Gastroesophageal sphincter (tissue), 4 donors: ENCODE measurements around the gene ARSI. TPM values are rescaled to one million over a fixed set of nuclear protein-coding genes. Genes with fewer than 3 reads are reported as not detected.
A peak's percentile ranks its signal among the peaks of the same experiment; 100 is the strongest.

ENCODE experiments used
- ATAC-seq: fragments of 150-250 bp; one replicate; pipeline ENCODE4 v1.9.1; 2016; ENCODE audit warnings: mild to moderate bottlenecking, moderate library complexity
- H3K27ac ChIP-seq, 4 donors: fragments of 200-600 bp; sonication (generic) in 3 of 4; 1 replicate in 3 of 4; 2 replicates in 1 of 4; pipeline ENCODE4 v1.5.1; 2016 to 2019
- H3K27me3 ChIP-seq: fragments of 200-600 bp; sonication (generic); one replicate; pipeline ENCODE4 v1.5.1; 2019
- H3K36me3 ChIP-seq, 2 donors: fragments of 200-600 bp; sonication (generic); one replicate each; pipeline ENCODE4 v1.5.1; 2019; ENCODE audit warnings: control low read depth in 1 of 2
- H3K4me1 ChIP-seq, 3 donors: fragments of 200-600 bp; sonication (generic); 1 replicate in 2 of 3; 2 replicates in 1 of 3; pipeline ENCODE4 v1.5.1; 2016 to 2019; ENCODE audit warnings: control low read depth in 2 of 3
- H3K4me3 ChIP-seq, 2 donors: fragments of 200-600 bp; sonication (generic); one replicate each; pipeline ENCODE4 v1.5.1; 2019; ENCODE audit warnings: mild to moderate bottlenecking in 1 of 2, moderate library complexity in 1 of 2
- H3K9me3 ChIP-seq, 3 donors: fragments of 200-600 bp; sonication (generic); one replicate each; pipeline ENCODE4 v1.5.1; 2017 to 2019; ENCODE audit warnings: control low read depth in 2 of 3
- EP300 ChIP-seq: sonication (generic); formaldehyde crosslinking; IDR thresholded peaks from one replicate; pipeline ENCODE4 v1.6.1; 2017; ENCODE audit warnings: antibody characterized with exemption, mild to moderate bottlenecking
- POLR2A ChIP-seq, 2 donors: fragments of 450-650 bp; IDR thresholded peaks; one replicate each; pipeline ENCODE4 v1.6.1; 2017; ENCODE audit warnings: antibody characterized with exemption in 2 of 2, mild to moderate bottlenecking in 2 of 2, moderate library complexity in 1 of 2
- POLR2AphosphoS5 ChIP-seq: sonication (generic); formaldehyde crosslinking; IDR thresholded peaks from one replicate; pipeline ENCODE4 v1.6.1; 2017; ENCODE audit warnings: antibody characterized with exemption
- WGBS, 2 donors: methylation state at CpG; one replicate each; pipeline ENCODE4 v1.1.5; 2018; ENCODE audit warnings: low coverage in 1 of 2; 5-methylcytosine and 5-hydroxymethylcytosine counted together
- total RNA-seq, 4 donors: library from RNA; depleted of rRNA; stranded (reverse); fragments of >200 nt; gene quantifications; one replicate each; pipeline ENCODE4 v1.1.0, GENCODE V29; 2016
- TF ChIP-seq, protein P1 (sequence below), 4 experiments: fragments of 200-600 bp in 2 of 4; fragments of 450-650 bp in 2 of 4; sonication (generic) in 1 of 4; IDR thresholded peaks; one replicate each; pipeline ENCODE4 v1.5.1; 2017 to 2019; ENCODE audit warnings: antibody characterized with exemption in 4 of 4, mild to moderate bottlenecking in 2 of 4, moderate library complexity in 2 of 4

The ARSI gene
- total RNA-seq, 4 donors from 2014 or later = 3.1 to 11.6 (median 6.8) TPM

DNA sequence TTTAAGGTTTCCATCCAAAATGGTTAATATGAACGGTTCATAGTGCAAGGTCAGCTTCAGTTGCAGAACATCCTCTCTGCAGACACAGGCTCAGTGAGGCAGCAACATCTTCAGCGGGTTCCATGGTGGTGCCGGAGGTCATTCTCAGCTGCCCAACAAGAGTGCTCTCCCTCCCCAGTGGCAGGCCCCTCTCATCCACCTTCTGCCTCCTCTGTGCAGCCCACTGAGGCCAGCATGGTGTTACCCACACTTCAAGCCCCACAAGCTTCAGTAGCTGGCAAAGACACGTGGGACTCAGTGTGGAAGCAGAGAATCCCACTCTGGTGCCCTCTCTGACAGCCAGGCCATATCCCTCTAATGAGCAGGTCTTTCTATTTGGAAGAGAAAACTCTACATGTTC, 4.1 kb upstream of the ARSI start:
- peaks cover 0 to 56% (median 13%) of the 10 kb centered on the region in 3 donors for H3K4me1 ChIP-seq

DNA sequence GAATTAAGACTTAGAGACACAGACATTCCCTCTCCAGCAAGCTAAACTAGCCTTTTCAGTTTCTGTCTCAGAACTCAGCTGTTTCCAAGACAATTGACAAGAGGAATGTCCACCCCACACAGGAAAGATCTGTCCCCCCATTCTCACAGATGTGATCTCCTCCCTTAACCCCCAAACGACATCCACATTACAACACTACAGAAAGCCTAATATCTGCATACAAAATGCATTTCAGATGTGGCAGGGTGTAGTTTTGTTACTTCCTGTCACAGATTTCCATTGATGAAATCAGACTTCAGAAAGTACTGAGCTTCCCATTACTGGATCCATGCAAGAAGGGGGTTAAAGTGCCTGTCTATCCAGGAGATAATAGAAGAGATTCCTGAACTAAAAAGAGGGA, 2.9 kb upstream of the ARSI start:
- H3K36me3 ChIP-seq = no peaks in the 10 kb centered on the region
- peak overlapping the region in 3 of 4 donors; percentile 78 to 85 (median 80) for H3K27ac ChIP-seq
- no peaks in the 10 kb centered on the region for H3K9me3 ChIP-seq
- H3K4me3 ChIP-seq = no peak overlapping the region
- H3K27me3 ChIP-seq = peaks cover 29% of the 10 kb centered on the region
- peaks cover 0 to 68% (median 21%) of the 10 kb centered on the region in 3 donors for H3K4me1 ChIP-seq
- no peak for ATAC-seq
- TF ChIP-seq, protein P1, sequence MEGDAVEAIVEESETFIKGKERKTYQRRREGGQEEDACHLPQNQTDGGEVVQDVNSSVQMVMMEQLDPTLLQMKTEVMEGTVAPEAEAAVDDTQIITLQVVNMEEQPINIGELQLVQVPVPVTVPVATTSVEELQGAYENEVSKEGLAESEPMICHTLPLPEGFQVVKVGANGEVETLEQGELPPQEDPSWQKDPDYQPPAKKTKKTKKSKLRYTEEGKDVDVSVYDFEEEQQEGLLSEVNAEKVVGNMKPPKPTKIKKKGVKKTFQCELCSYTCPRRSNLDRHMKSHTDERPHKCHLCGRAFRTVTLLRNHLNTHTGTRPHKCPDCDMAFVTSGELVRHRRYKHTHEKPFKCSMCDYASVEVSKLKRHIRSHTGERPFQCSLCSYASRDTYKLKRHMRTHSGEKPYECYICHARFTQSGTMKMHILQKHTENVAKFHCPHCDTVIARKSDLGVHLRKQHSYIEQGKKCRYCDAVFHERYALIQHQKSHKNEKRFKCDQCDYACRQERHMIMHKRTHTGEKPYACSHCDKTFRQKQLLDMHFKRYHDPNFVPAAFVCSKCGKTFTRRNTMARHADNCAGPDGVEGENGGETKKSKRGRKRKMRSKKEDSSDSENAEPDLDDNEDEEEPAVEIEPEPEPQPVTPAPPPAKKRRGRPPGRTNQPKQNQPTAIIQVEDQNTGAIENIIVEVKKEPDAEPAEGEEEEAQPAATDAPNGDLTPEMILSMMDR (IDR thresholded peaks at IDR 0.05) = no peak
- TF ChIP-seq POLR2A (IDR thresholded peaks at IDR 0.05) = no peak
- no peak for TF ChIP-seq POLR2AphosphoS5
- TF ChIP-seq EP300 = no peak
- 8% methylated on average over 1 of the region's 1 CpG; no CpG with 5 or more reads in 1 of the 2 donors for WGBS, 2 donors

More for the DNA sequence above, 4.1 kb upstream of the ARSI start:
- peak overlapping the region in 2 of 4 donors; percentile 18 to 80 for H3K27ac ChIP-seq
- H3K27me3 ChIP-seq = peaks cover 17% of the 10 kb centered on the region
- ATAC-seq = no peak
- H3K9me3 ChIP-seq = no peaks in the 10 kb centered on the region
- TF ChIP-seq EP300 (no peak), POLR2AphosphoS5 (no peak), POLR2A (IDR thresholded peaks at IDR 0.05) (no peak)
- TF ChIP-seq, protein P1 (IDR thresholded peaks at IDR 0.05) = no peak
- H3K4me3 ChIP-seq = no peak overlapping the region
- H3K36me3 ChIP-seq = no peaks in the 10 kb centered on the region
- 93 to 100% methylated on average over 1 to 2 of the region's 4 CpGs for WGBS, 2 donors

- Histone ChIP-seq H3K9me3 (no peaks in the 10 kb centered on the region), H3K4me3 (no peak overlapping the region), H3K36me3 (no peaks in the 10 kb centered on the region), H3K27me3 (peaks cover 33% of the 10 kb centered on the region), H3K27ac (peak overlapping the region in 3 of 4 donors; percentile 78 to 85 (median 80)), H3K4me1 (peaks cover 0 to 73% (median 21%) of the 10 kb centered on the region in 3 donors)
- TF ChIP-seq POLR2AphosphoS5 = no peak
- TF ChIP-seq POLR2A (IDR thresholded peaks at IDR 0.05) = no peak
- TF ChIP-seq, protein P1 (IDR thresholded peaks at IDR 0.05) = no peak
- no peak for TF ChIP-seq EP300
- ATAC-seq = no peak
- 31 to 44% methylated on average over 2 of the region's 2 CpGs for WGBS, 2 donors
Observed at GRCh38 chr5:150305095-150305494, 2.4 kb upstream of the ARSI start.

- peak overlapping the region; percentile 8 to 85 (median 79) for H3K27ac ChIP-seq
- TF ChIP-seq POLR2A (IDR thresholded peaks at IDR 0.05) (no peak), POLR2AphosphoS5 (no peak), EP300 (no peak)
- TF ChIP-seq, protein P1 (IDR thresholded peaks at IDR 0.05) = no peak
- whole genome bisulfite sequencing, 2 donors = 58 to 68% methylated on average over 2 to 4 of the region's 4 CpGs
- no peaks in the 10 kb centered on the region for H3K36me3 ChIP-seq
- peaks cover 33% of the 10 kb centered on the region for H3K27me3 ChIP-seq
- H3K4me3 ChIP-seq = no peak overlapping the region
- no peaks in the 10 kb centered on the region for H3K9me3 ChIP-seq
- H3K4me1 ChIP-seq = peaks cover 0 to 72% (median 21%) of the 10 kb centered on the region in 3 donors
- no peak for ATAC-seq
Observed at GRCh38 chr5:150304481-150305081, 1.9 kb upstream of the ARSI start.
